Measurements from ENCODE around the gene EXOC7. TPM values are rescaled to one million over a fixed set of nuclear protein-coding genes. Genes with fewer than 3 reads are reported as not detected.

The EXOC7 gene
- polyA plus RNA-seq (ENCODE audit: insufficient read length) = 178 TPM
- long read RNA-seq, donor 1, full-length matches to known transcripts = 42 of 52 reads
- long read RNA-seq, donor 1, partial matches to known transcripts = 10 of 52 reads
- long read RNA-seq, donor 1, other reads (novel, unspliced or antisense) = 0 of 52 reads
- long read RNA-seq, donor 2, full-length matches to known transcripts = 35 of 55 reads
- long read RNA-seq, donor 2, partial matches to known transcripts = 20 of 55 reads
- long read RNA-seq, donor 2, other reads (novel, unspliced or antisense) = 0 of 55 reads
- long read RNA-seq, donor 3, full-length matches to known transcripts = 39 of 44 reads
- long read RNA-seq, donor 3, partial matches to known transcripts = 5 of 44 reads
- long read RNA-seq, donor 3, other reads (novel, unspliced or antisense) = 0 of 44 reads
- long read RNA-seq, donor 4, partial matches to known transcripts = 0 of 2 reads
- long read RNA-seq, donor 4, other reads (novel, unspliced or antisense) = 0 of 2 reads
- long read RNA-seq, donor 5, full-length matches to known transcripts = 45 of 50 reads
- long read RNA-seq, donor 5, partial matches to known transcripts = 5 of 50 reads
- long read RNA-seq, donor 5, other reads (novel, unspliced or antisense) = 0 of 50 reads
- long read RNA-seq, donor 6, full-length matches to known transcripts = 43 of 43 reads
- long read RNA-seq, donor 6, partial matches to known transcripts = 0 of 43 reads
- long read RNA-seq, donor 6, other reads (novel, unspliced or antisense) = 0 of 43 reads
- long read RNA-seq, donor 7, full-length matches to known transcripts = 60 of 67 reads
- long read RNA-seq, donor 7, partial matches to known transcripts = 7 of 67 reads
- long read RNA-seq, donor 7, other reads (novel, unspliced or antisense) = 0 of 67 reads
- long read RNA-seq, donor 8, full-length matches to known transcripts = 21 of 21 reads
- long read RNA-seq, donor 8, partial matches to known transcripts = 0 of 21 reads
- long read RNA-seq, donor 8, other reads (novel, unspliced or antisense) = 0 of 21 reads

DNA sequence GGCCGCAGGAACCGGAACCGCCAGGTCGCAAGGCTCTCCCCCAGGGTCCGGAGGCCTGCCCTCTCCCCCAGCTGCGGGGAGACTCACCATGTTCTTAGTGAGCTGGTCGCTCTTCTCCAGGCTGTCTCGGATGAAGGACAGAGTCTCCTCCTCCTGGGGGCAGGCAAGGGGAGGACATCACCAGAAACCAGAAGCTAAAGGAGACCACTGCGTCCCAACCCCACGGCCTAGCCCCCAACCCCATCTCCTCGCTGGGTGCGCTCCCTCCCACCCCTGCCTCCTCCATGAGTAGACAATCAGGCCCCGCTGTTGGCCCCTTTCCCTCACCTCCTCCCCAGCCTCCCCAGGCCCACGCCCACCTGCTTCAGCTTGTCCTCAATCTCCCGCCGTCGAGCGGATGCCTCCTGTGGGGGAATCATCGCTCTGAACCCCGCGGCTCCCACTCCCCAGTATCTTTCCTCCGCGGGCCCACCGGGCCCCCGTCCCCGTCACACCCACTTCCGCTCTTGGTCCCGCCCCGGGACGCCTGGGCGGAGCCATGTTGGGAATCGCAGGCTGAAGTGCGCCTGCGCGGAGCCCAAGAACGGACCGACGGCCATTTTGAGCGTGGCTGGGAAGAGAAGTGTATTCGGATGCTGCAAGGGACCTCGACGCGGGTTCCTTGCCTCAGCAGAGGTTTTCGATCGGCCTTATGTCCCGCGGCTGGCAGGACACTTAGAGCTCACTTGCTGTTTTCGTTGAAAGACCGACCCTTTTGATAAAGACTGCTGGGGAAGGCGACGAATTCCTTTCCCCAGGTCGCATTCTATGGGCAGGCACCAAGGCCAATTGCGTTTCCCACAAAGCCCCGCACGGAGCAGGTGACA, at the start of gene EXOC7:
Gene EXOC7 (minus strand): TSS at position 514 of the 866 bp plus-strand sequence. CDS start 95 bp downstream, at position 419.
- DNase-seq = peak; percentile 95

- no peak for DNase-seq
Measured at GRCh38 chr17:76153202-76153601, 49.6 kb upstream of the EXOC7 start.

DNA sequence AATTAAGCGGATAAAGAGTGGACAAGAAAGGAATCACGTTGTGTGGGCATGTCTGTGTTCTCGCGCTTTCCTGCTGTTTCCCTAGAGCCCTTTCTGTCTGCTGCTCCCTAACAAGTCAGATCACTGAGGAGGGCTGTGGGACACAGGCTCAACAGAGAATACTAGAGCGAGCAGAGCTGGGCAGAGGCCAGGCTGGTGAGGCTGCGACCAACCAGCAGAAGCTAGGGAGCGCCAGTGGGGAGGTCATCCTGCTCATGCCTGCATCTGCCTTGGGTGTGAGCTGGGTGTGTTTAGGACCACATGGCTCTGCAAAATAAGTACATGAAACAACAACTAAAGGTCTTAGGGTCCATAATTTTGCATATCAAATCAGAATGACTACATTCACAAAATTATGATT, 49.0 kb upstream of the EXOC7 start:
- no peak for DNase-seq

DNA sequence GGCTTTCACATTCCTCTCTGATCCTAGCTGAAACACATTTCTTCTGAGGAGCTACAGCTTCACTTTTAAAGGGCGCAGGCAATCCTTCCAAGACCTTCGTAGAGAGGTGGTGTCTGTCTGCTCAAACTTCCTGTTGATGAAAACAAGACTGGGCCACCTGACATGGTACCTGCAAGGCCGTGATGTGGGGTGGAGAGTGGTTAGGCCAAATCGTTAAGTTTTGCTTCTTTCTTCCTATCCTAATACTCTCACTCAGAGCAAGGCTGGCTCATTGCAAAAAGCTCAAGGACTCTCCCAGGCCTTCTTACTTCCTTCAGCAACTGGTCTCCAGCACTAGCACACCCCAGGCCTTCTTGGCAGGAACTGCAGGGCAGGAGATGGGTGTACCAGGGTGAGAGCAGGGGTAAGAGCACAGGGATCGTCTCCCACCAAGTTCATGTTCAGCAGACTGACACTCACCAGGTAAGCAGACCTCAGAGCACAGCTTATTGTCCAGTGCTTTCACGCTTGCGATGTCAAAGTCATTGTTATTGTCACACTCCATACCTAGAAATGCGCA, 48.4 kb upstream of the EXOC7 start:
- DNase-seq = no peak

DNA sequence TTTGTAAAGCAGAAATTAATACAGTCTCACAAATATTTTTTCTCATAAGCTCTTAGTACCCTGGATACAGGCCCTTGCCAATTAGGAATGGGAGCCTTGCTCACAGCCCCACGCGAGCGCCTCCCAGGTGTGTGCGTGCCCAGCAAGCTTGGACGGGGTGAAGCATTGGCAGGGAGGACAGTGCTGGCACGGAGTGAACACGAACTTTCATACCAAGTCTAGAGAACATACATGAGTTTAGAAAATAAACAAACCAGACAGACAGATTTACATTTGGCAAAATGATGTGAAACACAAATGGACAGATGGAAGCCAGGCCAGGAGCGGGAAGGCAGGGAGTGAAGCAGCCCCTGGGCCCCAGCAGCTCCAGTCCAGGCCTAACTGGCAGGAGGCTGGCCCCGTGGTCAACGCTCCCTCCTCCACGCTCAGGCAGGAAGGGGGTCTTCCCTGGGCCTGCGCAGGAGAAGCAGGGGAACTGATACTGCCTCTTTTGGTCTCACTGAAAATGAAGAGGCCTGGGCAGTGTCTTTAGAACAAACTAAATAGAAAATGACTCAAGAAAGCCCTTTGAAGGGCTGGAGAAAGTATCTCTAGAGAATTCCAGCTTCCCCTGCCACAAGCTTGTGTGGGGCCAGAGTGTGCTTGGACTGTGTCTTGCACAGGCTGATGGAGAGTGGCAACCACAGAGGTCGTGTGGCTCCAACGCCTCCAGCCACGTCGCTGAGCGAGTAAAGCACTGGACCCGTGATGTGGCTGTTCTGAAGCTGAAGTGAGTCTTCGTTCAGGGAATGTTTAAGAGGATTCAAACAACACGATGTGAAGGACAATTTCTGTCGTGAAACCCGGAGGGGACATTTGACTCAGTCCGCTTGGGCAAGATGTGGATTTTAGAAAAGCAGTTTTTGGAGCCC, 47.4 kb upstream of the EXOC7 start:
- no peak for DNase-seq

DNA sequence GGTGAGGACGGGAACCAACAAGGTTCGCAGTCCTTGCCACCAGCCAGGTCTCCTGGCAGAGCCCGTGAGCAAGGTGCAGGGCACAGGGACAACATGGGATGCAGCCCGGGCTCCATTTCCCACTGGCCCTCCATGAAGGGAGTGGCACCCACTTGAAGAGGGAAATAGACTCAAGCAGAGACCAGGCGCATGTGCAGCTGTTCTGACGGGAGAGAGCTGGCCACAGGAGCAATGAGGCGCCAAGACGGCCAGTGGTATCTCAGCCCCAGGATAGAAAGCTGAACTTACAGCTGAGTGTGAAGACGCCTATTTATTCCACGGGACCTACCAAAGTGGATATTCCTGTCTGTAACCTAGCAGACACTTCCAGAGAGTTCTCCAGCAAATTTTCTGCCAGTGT, 45.6 kb upstream of the EXOC7 start:
- DNase-seq = no peak

- DNase-seq = no peak
Measured at GRCh38 chr17:76148015-76148326, 44.4 kb upstream of the EXOC7 start.

DNA sequence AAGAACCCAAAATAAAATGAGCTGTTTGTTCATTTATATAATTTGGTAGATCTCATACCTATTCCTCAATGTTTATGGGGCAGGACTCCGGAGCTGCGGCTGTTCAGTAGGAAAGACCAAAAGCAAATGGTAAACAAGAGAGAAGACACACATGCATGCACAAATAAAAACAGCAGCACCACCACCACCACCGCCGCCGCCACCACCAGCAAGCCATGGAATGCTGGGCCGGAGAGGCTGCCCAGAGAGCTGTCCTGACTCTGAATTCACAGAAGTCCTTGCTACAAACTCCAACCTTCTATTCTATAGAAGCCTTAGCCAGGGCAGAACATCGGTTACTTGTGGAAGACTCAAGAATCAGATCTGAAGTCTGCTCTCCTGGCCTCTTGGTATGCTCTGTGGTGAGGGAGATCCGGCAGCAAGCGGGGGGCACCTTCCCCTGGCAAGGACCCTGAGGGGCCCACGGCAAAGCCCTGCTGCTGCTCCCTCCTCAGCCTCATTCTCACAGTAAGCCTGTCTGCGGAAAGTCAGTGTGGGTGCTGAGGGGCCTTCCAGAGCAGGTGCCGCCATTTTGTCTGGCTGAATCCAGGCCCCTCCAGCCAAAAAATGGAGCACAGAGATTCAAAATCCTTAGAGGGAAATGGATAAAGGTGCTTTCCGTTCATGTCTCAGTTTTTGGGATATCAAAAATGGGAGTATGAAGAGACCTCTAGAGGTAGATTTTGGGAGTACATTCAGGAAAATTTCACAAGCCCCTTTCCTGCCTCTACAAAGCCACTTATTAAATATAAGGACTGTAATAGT, 43.8 kb upstream of the EXOC7 start:
- no peak for DNase-seq

DNA sequence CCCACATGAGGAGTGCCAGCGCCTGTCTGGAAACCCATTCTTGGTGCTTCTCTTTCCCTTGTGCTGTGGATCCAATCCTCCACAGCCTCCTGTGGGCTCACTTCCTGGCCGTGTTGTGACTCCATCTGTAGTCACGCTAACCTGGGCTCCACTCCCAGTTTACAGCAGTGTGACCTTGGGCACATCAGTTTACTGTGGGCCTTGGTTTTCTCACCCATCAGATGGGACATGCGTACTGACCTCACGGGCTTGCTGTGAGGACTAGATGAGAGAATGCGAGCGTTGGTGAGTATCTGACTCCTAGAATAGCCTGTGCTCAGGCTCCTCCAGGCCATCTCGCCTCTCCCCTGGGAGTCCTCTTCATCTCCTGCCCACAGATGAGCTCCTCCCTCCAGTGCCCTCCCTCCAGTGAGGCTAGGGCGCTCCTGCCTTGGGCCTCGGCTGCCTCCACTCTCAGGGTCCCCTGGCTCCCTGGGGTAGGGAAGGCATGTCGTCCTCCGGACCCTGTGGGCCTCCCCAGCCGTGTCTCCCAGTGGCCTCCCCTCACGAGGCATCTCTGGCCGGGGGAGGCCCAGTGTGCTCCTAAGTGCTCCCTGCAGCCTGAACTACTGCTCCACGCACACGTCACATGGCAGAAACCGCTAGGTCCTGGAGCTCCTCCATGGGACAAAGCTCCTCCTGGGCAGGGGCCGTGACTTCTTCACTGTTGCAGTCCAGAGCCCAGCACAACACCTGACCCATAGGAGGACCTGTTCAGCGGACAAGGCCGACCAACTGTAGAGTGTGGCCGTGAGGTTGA, 42.7 kb upstream of the EXOC7 start:
- no peak for DNase-seq

GRCh38 chr17:76145231-76146052, 41.9 kb upstream of the EXOC7 start:
- no peak for DNase-seq

GRCh38 chr17:76142585-76143041, 39.0 kb upstream of the EXOC7 start:
- no peak for DNase-seq

DNA sequence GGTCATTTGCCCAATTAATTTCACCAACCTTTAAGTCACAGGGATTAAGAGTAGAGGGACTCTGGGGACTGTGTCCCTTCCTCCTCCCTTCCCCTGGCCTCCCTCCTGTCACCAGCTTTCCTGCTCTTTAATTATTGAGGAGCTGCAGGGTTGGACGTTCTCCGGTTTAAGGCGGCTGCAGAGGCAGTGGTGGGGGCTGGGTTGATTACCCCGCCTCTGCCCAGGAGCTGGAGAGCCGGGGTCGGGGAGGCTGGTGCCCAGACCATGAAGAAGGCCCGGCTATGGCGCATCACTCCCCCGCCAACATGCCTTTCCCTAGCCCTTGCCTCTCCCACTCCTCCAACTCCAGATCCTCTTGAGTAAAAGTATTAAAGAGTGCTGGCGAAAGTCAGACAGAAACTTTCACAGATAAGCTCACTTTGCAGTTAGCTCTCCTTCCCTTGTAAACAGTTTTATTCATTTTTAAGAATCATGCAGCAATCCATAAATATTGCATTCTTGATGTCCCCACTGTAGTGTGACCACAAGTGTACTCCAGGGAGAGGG, 38.5 kb upstream of the EXOC7 start:
- DNase-seq = no peak

DNA sequence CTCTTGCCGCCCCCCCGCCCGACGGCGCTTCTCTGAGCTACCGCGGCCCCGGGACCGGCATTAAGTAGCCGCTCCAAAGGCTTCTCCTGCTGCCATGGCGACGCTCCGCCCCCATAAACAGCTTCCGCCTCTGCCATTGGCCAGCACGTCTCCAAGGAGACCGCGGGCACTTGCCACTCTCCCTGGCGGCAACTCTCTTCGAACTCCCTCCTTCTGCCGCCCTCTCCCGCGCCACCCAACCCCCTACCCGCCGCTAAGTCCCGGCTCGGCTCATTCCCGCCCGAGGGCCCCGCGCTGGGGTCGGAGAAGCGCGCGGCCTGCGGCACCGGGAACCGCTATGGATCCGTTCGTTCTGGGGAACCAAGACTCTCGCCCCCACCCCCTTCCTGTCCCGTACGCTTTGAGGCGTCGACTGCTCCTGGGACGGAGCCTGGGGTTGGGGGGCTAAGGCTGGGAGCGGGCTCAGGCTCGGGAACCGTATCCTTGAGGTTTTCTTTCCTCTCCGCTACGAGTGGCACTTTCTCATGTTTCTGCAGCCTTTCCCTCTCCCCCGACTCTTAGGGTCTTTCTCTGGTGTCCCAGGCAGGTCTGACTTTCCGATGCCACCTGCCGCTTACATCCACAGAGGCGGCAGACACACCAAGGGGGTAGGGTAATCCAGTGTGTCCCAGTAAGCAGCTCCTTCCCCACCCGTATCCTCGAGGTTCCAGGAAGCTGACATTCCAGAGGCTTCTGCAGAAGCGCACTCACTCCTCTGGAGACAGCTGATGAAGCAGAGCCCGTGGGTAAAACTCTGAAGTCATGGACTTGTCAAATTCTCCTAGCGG, 37.8 kb upstream of the EXOC7 start, which contains the start of gene FOXJ1:
Gene FOXJ1 (minus strand): TSS at position 34 of the 827 bp plus-strand sequence. CDS start 850 bp downstream, outside the sequence.
- peak; percentile 94 for DNase-seq

DNA sequence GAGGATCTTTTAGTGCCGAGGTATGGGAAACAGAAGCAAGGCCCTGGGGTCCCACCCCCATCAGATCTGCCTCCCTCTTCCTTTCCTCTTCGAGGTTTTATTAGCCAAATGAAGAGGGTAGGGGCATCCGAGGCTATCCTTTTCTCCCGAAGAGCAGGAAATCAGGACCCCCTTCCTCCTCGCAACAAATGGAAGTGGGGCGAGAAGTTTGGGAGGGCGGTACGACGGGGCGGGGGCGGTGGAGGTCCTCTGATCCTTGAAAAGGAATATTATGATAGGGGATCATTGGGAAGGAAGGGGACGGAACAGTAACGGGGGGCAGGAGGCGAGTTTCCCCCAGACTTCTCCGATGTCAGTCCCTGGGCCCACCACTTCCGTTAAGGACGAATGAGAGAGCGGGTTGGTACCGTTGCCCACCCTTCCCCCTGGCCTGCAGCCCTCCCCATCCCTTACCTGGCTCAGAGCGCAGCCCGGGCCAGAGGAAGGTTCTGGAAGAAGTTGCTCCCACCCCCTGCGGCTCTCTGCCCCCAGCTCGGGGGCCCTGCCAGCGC, 37.1 kb upstream of the EXOC7 start:
- DNase-seq = no peak

GRCh38 chr17:76139801-76140660, 36.4 kb upstream of the EXOC7 start:
- no peak for DNase-seq
